Kidney epithelial cell (primary cell): ENCODE results near the gene SPON1. TPM values are rescaled to one million over a fixed set of nuclear protein-coding genes. Genes with fewer than 3 reads are reported as not detected.
A peak's percentile ranks its signal among the peaks of the same experiment; 100 is the strongest.

Source experiments
- DNase-seq: peaks from one replicate; pipeline ENCODE4 v3.0.0-alpha.2; 2010; ENCODE audit warnings: low read depth
- H3K27me3 ChIP-seq: 2 replicates; pipeline ENCODE4 v1.6.0; 2011; ENCODE audit warnings: low read length; ENCODE audit not compliant: control insufficient read depth, insufficient read depth
- H3K36me3 ChIP-seq: 2 replicates; pipeline ENCODE4 v1.5.1; 2011; ENCODE audit warnings: low read length; ENCODE audit not compliant: control insufficient read depth, insufficient read depth
- H3K4me3 ChIP-seq: 2 replicates; pipeline ENCODE4 v1.5.1; 2011; ENCODE audit warnings: low read depth, mild to moderate bottlenecking, control low read depth, low read length
- CTCF ChIP-seq: IDR thresholded peaks from 2 replicates; pipeline ENCODE4 v1.5.1; 2011; ENCODE audit warnings: mild to moderate bottlenecking, moderate library complexity, low read length, control low read depth, inconsistent platforms; ENCODE audit not compliant: insufficient read depth, poor library complexity, severe bottlenecking
- total RNA-seq: library from RNA; depleted of rRNA; stranded (reverse); fragments of >200 nt; gene quantifications from 2 replicates; pipeline ENCODE4 v1.2.3, GENCODE V29; 2015

SPON1 gene
- total RNA-seq, 1 donor from 2014 or later: 3.7 TPM

- no peak overlapping the region for H3K4me3 ChIP-seq
- no peaks in the 10 kb centered on the region for H3K36me3 ChIP-seq
- H3K27me3 ChIP-seq: no peaks in the 10 kb centered on the region
- TF ChIP-seq CTCF: no peak
- no peak for DNase-seq
Measured at GRCh38 chr11:14137284-14137683, 174.8 kb downstream of the SPON1 start.

- H3K27me3 ChIP-seq: no peaks in the 10 kb centered on the region
- no peak for TF ChIP-seq CTCF
Measured at GRCh38 chr11:14140991-14141390, 178.5 kb downstream of the SPON1 start.

GRCh38 chr11:14141676-14142075 lies 179.2 kb downstream of the SPON1 start:
- H3K36me3 ChIP-seq: no peaks in the 10 kb centered on the region
- TF ChIP-seq CTCF: no peak
- no peak overlapping the region for H3K4me3 ChIP-seq
- H3K27me3 ChIP-seq: no peaks in the 10 kb centered on the region
- no peak for DNase-seq

More at GRCh38 chr11:14140991-14141390, 178.5 kb downstream of the SPON1 start:
- Histone ChIP-seq H3K36me3 (no peaks in the 10 kb centered on the region), H3K4me3 (no peak overlapping the region)
- no peak for DNase-seq

GRCh38 chr11:14144934-14145333 lies 182.4 kb downstream of the SPON1 start:
- no peak for TF ChIP-seq CTCF
- H3K36me3 ChIP-seq: no peaks in the 10 kb centered on the region
- H3K27me3 ChIP-seq: no peaks in the 10 kb centered on the region
- DNase-seq: no peak
- H3K4me3 ChIP-seq: no peak overlapping the region

- peak; percentile 49 for TF ChIP-seq CTCF
- no peak for DNase-seq
- Histone ChIP-seq H3K4me3 (no peak overlapping the region), H3K27me3 (no peaks in the 10 kb centered on the region), H3K36me3 (no peaks in the 10 kb centered on the region)
Measured at GRCh38 chr11:14148653-14149273, 186.2 kb downstream of the SPON1 start.

- Histone ChIP-seq H3K4me3 (no peak overlapping the region), H3K27me3 (no peaks in the 10 kb centered on the region), H3K36me3 (no peaks in the 10 kb centered on the region)
- no peak for TF ChIP-seq CTCF
- no peak for DNase-seq
Measured at GRCh38 chr11:14149683-14150082, 187.2 kb downstream of the SPON1 start.
